B cell (primary cell): ENCODE data around the gene UGT2B17. TPM values are rescaled to one million over a fixed set of nuclear protein-coding genes. Genes with fewer than 3 reads are reported as not detected.
"Not testable (repeated sequence)": the region's sequence is repeated elsewhere in the genome, so short reads cannot be mapped to it uniquely, and the experiment has no call there.

Experiments used
- ATAC-seq: fragments of 200-7000 bp; cut with Tn5 transposase; one replicate; pipeline ENCODE4 v1.10.0; 2021; ENCODE audit warnings: low read depth, mild to moderate bottlenecking, moderate number of reproducible peaks, moderate library complexity
- CTCF ChIA-PET: fragments of 350-600 bp; sonication (Branson Sonifier 250); formaldehyde crosslinking; loops from one replicate; lab custom pipeline; 2021; ENCODE audit warnings: antibody characterized with exemption, inconsistent platforms; lab: Charles Lee
- POLR2A ChIA-PET: fragments of 350-600 bp; sonication (Branson Sonifier 250); formaldehyde crosslinking; loops from one replicate; lab custom pipeline; 2021; ENCODE audit warnings: antibody characterized with exemption; lab: Charles Lee
- DNase-seq: peaks from one replicate; pipeline ENCODE4 v3.0.0; 2013
- H2AFZ ChIP-seq: 2 replicates; pipeline ENCODE4 v1.6.1; 2012; ENCODE audit warnings: mild to moderate bottlenecking, low read depth, low read length; ENCODE audit not compliant: insufficient read depth, poor library complexity, severe bottlenecking
- H3K27ac ChIP-seq, 2 donors: 1 replicate in 1 of 2; 2 replicates in 1 of 2; pipeline ENCODE4 v1.5.1; 2012 to 2013; ENCODE audit warnings: low read length in 2 of 2, mild to moderate bottlenecking in 2 of 2, moderate library complexity in 1 of 2
- H3K27me3 ChIP-seq, 4 experiments: fragments of 200-600 bp in 1 of 4; sonication (generic) in 1 of 4; replicated peaks in 1 of 4; 1 replicate in 2 of 4; 2 replicates in 2 of 4; pipeline versions ENCODE4 v1.6.1 to v1.7.0; 2013 to 2016; ENCODE audit warnings: low read length in 3 of 4, mild to moderate bottlenecking in 2 of 4, mixed read lengths in 1 of 4, moderate library complexity in 1 of 4; ENCODE audit not compliant: insufficient read depth in 4 of 4, control insufficient read depth in 3 of 4; ENCODE audit errors: control extremely low read depth in 1 of 4
- H3K36me3 ChIP-seq, 2 experiments: replicated peaks in 1 of 2; 1 replicate in 1 of 2; 2 replicates in 1 of 2; pipeline versions ENCODE4 v1.6.1 to v1.7.1; 2013; ENCODE audit warnings: low read length in 1 of 2; ENCODE audit not compliant: insufficient read depth in 2 of 2, control insufficient read depth in 1 of 2; ENCODE audit errors: control extremely low read depth in 1 of 2, extremely low read depth in 1 of 2
- H3K4me1 ChIP-seq, 2 donors: fragments of 200-600 bp in 1 of 2; sonication (generic) in 1 of 2; 1 replicate in 1 of 2; 2 replicates in 1 of 2; pipeline versions ENCODE4 v1.5.1 to v1.6.1; 2013 to 2017; ENCODE audit warnings: low read length in 2 of 2; ENCODE audit not compliant: control insufficient read depth in 2 of 2, insufficient read depth in 2 of 2
- H3K4me2 ChIP-seq: replicated peaks from 2 replicates; pipeline ENCODE3; 2012; ENCODE audit warnings: mild to moderate bottlenecking, low read depth, low read length; ENCODE audit not compliant: poor library complexity, severe bottlenecking
- H3K4me3 ChIP-seq, 5 experiments: fragments of 200-600 bp in 1 of 5; sonication (generic) in 1 of 5; 1 replicate in 3 of 5; 2 replicates in 2 of 5; pipeline versions ENCODE4 v1.5.1 to v1.7.0; 2011 to 2016; ENCODE audit warnings: low read length in 4 of 5, mild to moderate bottlenecking in 4 of 5, low read depth in 2 of 5, control low read depth in 1 of 5, moderate library complexity in 1 of 5; ENCODE audit not compliant: insufficient read depth in 1 of 5; ENCODE audit errors: control extremely low read depth in 1 of 5, extremely low read depth in 1 of 5
- H3K79me2 ChIP-seq: fragments of 200-600 bp; sonication (generic); one replicate; pipeline ENCODE4 v1.6.0; 2016; ENCODE audit warnings: low read length; ENCODE audit not compliant: control insufficient read depth, insufficient read depth
- H3K9ac ChIP-seq: fragments of 200-600 bp; sonication (generic); 2 replicates; pipeline ENCODE4 v1.6.1; 2017; ENCODE audit warnings: mild to moderate bottlenecking, low read length, moderate library complexity
- H3K9me3 ChIP-seq, 3 donors: one replicate each; pipeline versions ENCODE4 v1.6.1 to v1.7.1; 2013; ENCODE audit warnings: low read length in 2 of 3; ENCODE audit not compliant: control insufficient read depth in 2 of 3, insufficient read depth in 1 of 3; ENCODE audit errors: control extremely low read depth in 1 of 3
- H4K20me1 ChIP-seq: 2 replicates; pipeline ENCODE4 v1.6.0; 2012; ENCODE audit warnings: mild to moderate bottlenecking, low read length; ENCODE audit not compliant: insufficient read depth, control insufficient read depth, poor library complexity, severe bottlenecking
- H3K27ac Mint-ChIP-seq: one replicate; pipeline ENCODE4 v1.8.0; 2021; ENCODE audit warnings: mixed read lengths
- H3K27me3 Mint-ChIP-seq: one replicate; pipeline ENCODE4 v1.8.0; 2021; ENCODE audit warnings: mixed read lengths
- H3K4me1 Mint-ChIP-seq: one replicate; pipeline ENCODE4 v1.8.0; 2021; ENCODE audit warnings: mixed read lengths
- H3K4me3 Mint-ChIP-seq: one replicate; pipeline ENCODE4 v1.8.0; 2021; ENCODE audit warnings: mixed read lengths
- H3K9me3 Mint-ChIP-seq: one replicate; pipeline ENCODE4 v1.8.0; 2022; ENCODE audit warnings: mixed read lengths; ENCODE audit not compliant: insufficient read depth
- CTCF ChIP-seq: fragments of 200-600 bp; IDR thresholded peaks from one replicate; pipeline ENCODE4 v1.8.0; 2022; ENCODE audit warnings: antibody characterized with exemption, mild to moderate bottlenecking
- EZH2 ChIP-seq: IDR thresholded peaks from 2 replicates; pipeline ENCODE4 v1.6.1; 2012; ENCODE audit warnings: borderline replicate concordance, low read depth, mild to moderate bottlenecking, moderate library complexity, low read length; ENCODE audit not compliant: insufficient read depth, poor library complexity, severe bottlenecking
- WGBS: methylation state at CpG from one replicate; pipeline ENCODE4 v1.1.5; 2013; ENCODE audit warnings: missing lambda C conversion rate; ENCODE audit not compliant: insufficient coverage; 5-methylcytosine and 5-hydroxymethylcytosine counted together
- intact Hi-C: fragments of 100-400 bp; cut with micrococcal nuclease; formaldehyde crosslinking; loops from one replicate; pipeline ENCODE4 v1.10.0; 2022
- polyA plus RNA-seq: library from polyadenylated mRNA; depleted of rRNA; stranded (reverse); fragments of >200 nt; gene quantifications from 2 replicates; pipeline ENCODE4 v1.2.3, GENCODE V29; 2012
- total RNA-seq, 2 donors: library from RNA; stranded (reverse); fragments of 120-200 nt in 1 of 2; gene quantifications; 1 replicate in 1 of 2; 2 replicates in 1 of 2; pipeline versions ENCODE4 v1.2.3 to v1.2.4, GENCODE V29; 2013 to 2022

The UGT2B17 gene
- total and polyA plus RNA-seq, 2 donors (not counting 1 experiment from before 2014, with no cell fraction given), result 0.52 TPM; not detected in 1

- no peak for TF ChIP-seq EZH2
- TF ChIP-seq CTCF, result no peak
- intact Hi-C loops, result no loop called here
- CTCF ChIA-PET, result no interaction called here
- H3K4me1 ChIP-seq, result no peaks in the 10 kb centered on the region
- H3K9me3 ChIP-seq, result no peaks in the 10 kb centered on the region
- H3K9ac ChIP-seq, result no peak overlapping the region
- no peak overlapping the region for H3K4me3 ChIP-seq
- H3K79me2 ChIP-seq, result no peaks in the 10 kb centered on the region
- no peaks in the 10 kb centered on the region for H4K20me1 ChIP-seq
- Mint-ChIP-seq H3K4me3 (no peak overlapping the region), H3K27me3 (peaks cover 3% of the 10 kb centered on the region), H3K9me3 (no peaks in the 10 kb centered on the region), H3K27ac (no peak overlapping the region), H3K4me1 (no peaks in the 10 kb centered on the region)
- no peak overlapping the region for H3K27ac ChIP-seq
- WGBS, result no CpG with 5 or more reads among the region's 2 CpGs
- no peak overlapping the region for H2AFZ ChIP-seq
- POLR2A ChIA-PET, result no interaction called here
- H3K4me2 ChIP-seq, result no peak overlapping the region
- DNase-seq (no peak), ATAC-seq (no peak)
- H3K27me3 ChIP-seq, result no peaks in the 10 kb centered on the region
- no peaks in the 10 kb centered on the region for H3K36me3 ChIP-seq
Observed at GRCh38 chr4:68520985-68521384, 55.1 kb downstream of the UGT2B17 start.

GRCh38 chr4:68518889-68519288 lies 57.2 kb downstream of the UGT2B17 start:
- TF ChIP-seq CTCF (no peak), EZH2 (no peak)
- CTCF ChIA-PET, result no interaction called here
- intact Hi-C loops, result no loop called here
- Mint-ChIP-seq H3K27ac (no peak overlapping the region), H3K27me3 (no peaks in the 10 kb centered on the region), H3K9me3 (no peaks in the 10 kb centered on the region), H3K4me1 (no peaks in the 10 kb centered on the region), H3K4me3 (no peak overlapping the region)
- Histone ChIP-seq H3K4me1 (no peaks in the 10 kb centered on the region), H3K9ac (no peak overlapping the region), H3K79me2 (no peaks in the 10 kb centered on the region), H4K20me1 (no peaks in the 10 kb centered on the region), H3K9me3 (no peaks in the 10 kb centered on the region), H3K4me3 (no peak overlapping the region), H2AFZ (no peak overlapping the region), H3K4me2 (no peak overlapping the region), H3K36me3 (no peaks in the 10 kb centered on the region), H3K27ac (no peak overlapping the region), H3K27me3 (no peaks in the 10 kb centered on the region)
- ATAC-seq (no peak), DNase-seq (no peak)
- POLR2A ChIA-PET, result no interaction called here
- WGBS, result no CpG with 5 or more reads among the region's 1 CpG

GRCh38 chr4:68505452-68505851 lies 70.7 kb downstream of the UGT2B17 start:
- not testable (repeated sequence) for ATAC-seq

More at GRCh38 chr4:68505452-68505851, 70.7 kb downstream of the UGT2B17 start:
- H3K27ac Mint-ChIP-seq, H3K9me3 ChIP-seq, H3K9ac ChIP-seq, H3K27me3 Mint-ChIP-seq, H3K4me2 ChIP-seq, H3K4me3 ChIP-seq, H3K79me2 ChIP-seq, H3K9me3 Mint-ChIP-seq, intact Hi-C loops, CTCF ChIA-PET, H3K4me3 Mint-ChIP-seq, H4K20me1 ChIP-seq, H2AFZ ChIP-seq, H3K4me1 ChIP-seq, POLR2A ChIA-PET, H3K4me1 Mint-ChIP-seq, H3K36me3 ChIP-seq, DNase-seq, H3K27me3 ChIP-seq, H3K27ac ChIP-seq: not testable (repeated sequence)
- WGBS, result no CpG with 5 or more reads among the region's 1 CpG
